Lung (tissue), 12 donors: Measurements from ENCODE around the gene KIR2DL4. TPM values are rescaled to one million over a fixed set of nuclear protein-coding genes. Genes with fewer than 3 reads are reported as not detected.
"Not testable (repeated sequence)": the region's sequence is repeated elsewhere in the genome, so short reads cannot be mapped to it uniquely, and the experiment has no call there.

Experiments
- ATAC-seq: fragments of 200-7000 bp; cut with Tn5 transposase; one replicate; pipeline ENCODE4 v1.9.1; 2020; ENCODE audit warnings: moderate number of reproducible peaks; ENCODE audit not compliant: insufficient read depth, low FRiP score
- DNase-seq, 3 donors: peaks; one replicate each; pipeline ENCODE4 v3.0.0-alpha.2; 2013 to 2017
- H3K27ac ChIP-seq, 2 donors: one replicate each; pipeline ENCODE4 v1.5.1; 2013; ENCODE audit warnings: mild to moderate bottlenecking in 2 of 2, moderate library complexity in 2 of 2, control low read depth in 1 of 2, inconsistent platforms in 1 of 2, low read depth in 1 of 2, low read length in 1 of 2
- H3K27me3 ChIP-seq, 3 donors: one replicate each; pipeline ENCODE4 v1.5.1; 2013; ENCODE audit warnings: low read length in 2 of 3; ENCODE audit not compliant: control insufficient read depth in 3 of 3, insufficient read depth in 3 of 3
- H3K36me3 ChIP-seq, 4 donors: one replicate each; pipeline ENCODE4 v1.5.1; 2013; ENCODE audit warnings: low read length in 4 of 4, mild to moderate bottlenecking in 1 of 4, moderate library complexity in 1 of 4; ENCODE audit not compliant: control insufficient read depth in 4 of 4, insufficient read depth in 4 of 4
- H3K4me1 ChIP-seq, 5 donors: one replicate each; pipeline ENCODE4 v1.5.1; 2013; ENCODE audit warnings: low read length in 5 of 5, mild to moderate bottlenecking in 2 of 5, moderate library complexity in 1 of 5; ENCODE audit not compliant: control insufficient read depth in 5 of 5, insufficient read depth in 5 of 5
- H3K4me3 ChIP-seq: one replicate; pipeline ENCODE4 v1.5.1; 2013; ENCODE audit warnings: mild to moderate bottlenecking, control low read depth, moderate library complexity
- H3K9ac ChIP-seq, 2 donors: one replicate each; pipeline ENCODE4 v1.5.1; 2013; ENCODE audit warnings: low read length in 2 of 2, control low read depth in 1 of 2; ENCODE audit not compliant: insufficient read depth in 1 of 2
- H3K9me3 ChIP-seq, 4 donors: one replicate each; pipeline ENCODE4 v1.5.1; 2013; ENCODE audit warnings: low read length in 3 of 4, mild to moderate bottlenecking in 1 of 4, moderate library complexity in 1 of 4; ENCODE audit not compliant: control insufficient read depth in 4 of 4, insufficient read depth in 3 of 4
- CTCF ChIP-seq: IDR thresholded peaks from 2 replicates; pipeline ENCODE4 v1.5.1; 2012; ENCODE audit warnings: mild to moderate bottlenecking; ENCODE audit errors: control extremely low read depth, extremely low read depth
- WGBS, 2 donors: extraction: QIAGEN DNeasy Blood & Tissue Kit; methylation state at CpG; one replicate each; pipeline ENCODE4 v1.1.7; 2013; 5-methylcytosine and 5-hydroxymethylcytosine counted together
- polyA plus RNA-seq, 2 donors: library from polyadenylated mRNA; stranded (reverse); fragments of 200-250 nt; gene quantifications; one replicate each; pipeline ENCODE4 v1.2.1, GENCODE V29; 2013
- total RNA-seq, 2 donors: library from RNA; depleted of rRNA in 1 of 2; stranded (reverse); fragments of >200 nt in 1 of 2; gene quantifications; one replicate each; pipeline ENCODE4 v1.2.1, GENCODE V29; 2014 to 2021
- donor health status: control.
- donor health status: control.
- donor health status: Bipolar disorder and iron deficiency.
- donor health status: healthy.
- donor health status: DM: yes; HTN: yes; CAD: no.

The KIR2DL4 gene
- total and polyA plus RNA-seq, 4 donors: 0.10 to 0.77 (median 0.63) TPM; not detected in 1

DNA sequence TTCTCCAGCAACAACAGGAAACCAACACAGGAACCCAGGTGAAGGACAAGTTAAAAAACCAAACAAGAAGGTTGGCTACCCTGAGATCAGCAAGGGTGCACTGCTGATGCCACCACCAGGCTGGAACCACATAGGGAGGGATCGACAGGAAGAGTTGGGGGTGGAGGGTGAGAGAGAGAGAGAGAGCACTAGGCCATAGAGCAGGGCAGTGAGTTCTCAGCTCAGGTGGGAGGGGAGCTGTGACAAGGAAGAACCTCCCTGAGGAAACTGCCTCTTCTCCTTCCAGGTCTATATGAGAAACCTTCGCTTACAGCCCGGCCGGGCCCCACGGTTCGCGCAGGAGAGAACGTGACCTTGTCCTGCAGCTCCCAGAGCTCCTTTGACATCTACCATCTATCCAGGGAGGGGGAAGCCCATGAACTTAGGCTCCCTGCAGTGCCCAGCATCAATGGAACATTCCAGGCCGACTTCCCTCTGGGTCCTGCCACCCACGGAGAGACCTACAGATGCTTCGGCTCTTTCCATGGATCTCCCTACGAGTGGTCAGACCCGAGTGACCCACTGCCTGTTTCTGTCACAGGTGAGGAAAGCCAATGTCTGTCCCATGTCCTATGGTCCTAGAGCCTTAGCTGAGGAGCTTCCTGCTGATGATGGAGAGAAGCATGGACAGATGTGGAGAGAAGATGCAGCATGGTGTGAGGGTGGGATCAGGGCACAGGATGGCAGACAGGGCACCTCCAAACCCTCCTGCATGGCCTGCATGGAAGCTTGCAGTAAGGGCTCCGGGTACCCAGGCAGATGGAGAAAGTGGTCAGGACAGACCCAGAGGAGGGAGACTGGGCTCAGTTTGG is 2.5 kb downstream of the KIR2DL4 start:
- Histone ChIP-seq H3K4me3 (no peak overlapping the region), H3K9me3 (peaks cover 0 to 12% (median 0%) of the 10 kb centered on the region in 4 donors), H3K9ac (no peak overlapping the region), H3K27ac (no peak overlapping the region), H3K36me3 (no peaks in the 10 kb centered on the region), H3K27me3 (no peaks in the 10 kb centered on the region), H3K4me1 (no peaks in the 10 kb centered on the region)
- WGBS, 2 donors: 88% methylated on average over 14 of the region's 14 CpGs
- DNase-seq: no peak
- no peak for ATAC-seq
- TF ChIP-seq CTCF: no peak

GRCh38 chr19:54806516-54806838 is 3.1 kb downstream of the KIR2DL4 start:
- H3K9me3 ChIP-seq: peaks cover 0 to 12% (median 0%) of the 10 kb centered on the region in 4 donors
- no peak overlapping the region for H3K9ac ChIP-seq
- H3K4me3 ChIP-seq: no peak overlapping the region
- H3K27me3 ChIP-seq: no peaks in the 10 kb centered on the region
- no peak for ATAC-seq
- 66 to 68% methylated on average over 2 of the region's 2 CpGs for WGBS, 2 donors
- no peaks in the 10 kb centered on the region for H3K36me3 ChIP-seq
- TF ChIP-seq CTCF: no peak
- H3K27ac ChIP-seq: no peak overlapping the region
- H3K4me1 ChIP-seq: no peaks in the 10 kb centered on the region
- DNase-seq: no peak

DNA sequence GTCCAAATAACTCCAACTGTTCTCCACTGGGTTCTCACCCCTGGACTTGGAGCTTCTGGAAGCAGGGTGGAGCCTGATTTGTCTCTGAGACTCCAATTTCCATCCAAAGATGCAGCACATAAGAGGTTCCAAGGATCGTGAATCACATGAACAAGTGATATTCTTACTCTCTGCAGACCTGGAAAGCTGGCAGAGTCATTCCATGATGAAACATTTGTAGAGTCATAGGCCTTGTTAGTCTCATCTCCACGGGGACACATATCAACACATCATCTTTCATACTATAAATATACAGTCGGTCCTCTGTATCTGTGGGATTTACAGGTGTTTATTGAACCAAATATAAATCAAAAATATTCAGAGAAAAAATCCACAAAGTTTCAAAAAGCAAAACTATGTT is 11.2 kb downstream of the KIR2DL4 start:
- not testable (repeated sequence) for H3K27me3 ChIP-seq, DNase-seq, H3K27ac ChIP-seq, H3K4me1 ChIP-seq, ATAC-seq, H3K4me3 ChIP-seq, H3K36me3 ChIP-seq, H3K9ac ChIP-seq
- WGBS, 2 donors: 69 to 71% methylated on average over 3 of the region's 3 CpGs
- H3K9me3 ChIP-seq: peaks cover 0 to 13% (median 3%) of the 10 kb centered on the region in 4 donors

- peaks cover 0 to 13% (median 3%) of the 10 kb centered on the region in 4 donors for H3K9me3 ChIP-seq
- not testable (repeated sequence) for H3K27ac ChIP-seq, H3K9ac ChIP-seq, ATAC-seq, H3K36me3 ChIP-seq, DNase-seq, H3K4me3 ChIP-seq, H3K27me3 ChIP-seq, H3K4me1 ChIP-seq
- WGBS, 2 donors: 85 to 94% methylated on average over 11 to 17 of the region's 17 CpGs
These were observed 12.8 kb downstream of the KIR2DL4 start, which contains the start of gene KIR3DL1 for GRCh38 chr19:54816251-54816650. Gene KIR3DL1 (plus strand): TSS chr19:54816468.
